ENCODE data around the gene GSTP1. TPM values are rescaled to one million over a fixed set of nuclear protein-coding genes. Genes with fewer than 3 reads are reported as not detected.

The GSTP1 gene
- total and polyA plus RNA-seq, 2 donors from 2014 or later = 800 to 1,687 TPM

DNA sequence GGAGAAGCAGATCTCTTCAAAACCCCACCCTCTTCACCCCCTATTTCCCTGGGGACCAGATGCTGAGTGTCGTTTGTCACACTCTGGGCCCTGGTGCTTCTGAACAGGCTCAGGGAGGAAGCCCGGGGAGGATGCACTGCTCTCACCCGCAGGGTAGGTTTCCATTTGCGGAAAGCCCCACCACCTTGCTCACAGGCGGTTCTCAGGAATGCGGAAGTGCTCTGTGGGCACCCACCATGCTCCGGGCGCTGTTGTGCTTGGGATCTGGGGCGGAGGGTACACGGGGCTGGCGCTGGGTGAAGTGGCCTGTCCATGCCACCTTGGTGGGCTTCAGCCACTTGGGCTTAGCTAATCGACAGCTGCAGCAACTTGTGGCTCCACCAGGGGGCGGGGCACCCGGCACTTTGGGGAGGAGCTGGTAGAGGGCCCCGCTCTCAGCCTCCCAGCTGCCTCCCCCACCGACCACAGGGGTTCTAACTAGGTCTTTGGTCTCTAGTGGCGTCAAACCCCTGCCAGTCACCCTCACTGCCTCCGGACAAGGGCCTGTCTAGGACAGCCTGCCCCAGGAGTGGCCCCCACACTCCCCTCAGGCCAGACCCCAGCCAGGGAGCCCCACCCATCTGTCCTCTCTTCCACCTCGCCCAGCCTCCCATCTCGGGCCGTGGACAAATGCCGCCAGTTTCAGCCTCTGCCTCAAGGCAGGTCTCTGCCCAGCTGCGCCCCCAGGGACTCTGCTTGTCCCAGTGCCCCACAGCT, 30.5 kb downstream of the GSTP1 start:
- Histone ChIP-seq H3K27me3 (ENCODE audit: control insufficient read depth, insufficient read depth, low read length) (no peaks in the 10 kb centered on the region), H3K9ac (ENCODE audit: low read length in 3 of 3) (peak overlapping the region in 2 of 3 donors; percentile 58 to 71), H3K4me1 (ENCODE audit: control insufficient read depth in 2 of 3, insufficient read depth in 2 of 3, low read depth in 1 of 3, low read length in 3 of 3) (peaks cover 0 to 16% (median 0%) of the 10 kb centered on the region in 3 donors), H3K4me3 (ENCODE audit: low read length in 3 of 3) (peak overlapping the region in 1 of 3 donors; percentile 49), H3K9me3 (ENCODE audit: control insufficient read depth in 2 of 3, insufficient read depth in 1 of 3, low read length in 3 of 3) (no peaks in the 10 kb centered on the region), H3K27ac (ENCODE audit: low read depth in 2 of 2, low read length in 2 of 2) (peak overlapping the region; percentile 48 to 52), H3K36me3 (ENCODE audit: control insufficient read depth in 2 of 3, insufficient read depth in 3 of 3, low read length in 3 of 3) (peaks cover 0 to 14% (median 11%) of the 10 kb centered on the region in 3 donors)
- DNase-seq = peak; percentile 67 to 90 (median 78)
- TF ChIP-seq, protein P1, sequence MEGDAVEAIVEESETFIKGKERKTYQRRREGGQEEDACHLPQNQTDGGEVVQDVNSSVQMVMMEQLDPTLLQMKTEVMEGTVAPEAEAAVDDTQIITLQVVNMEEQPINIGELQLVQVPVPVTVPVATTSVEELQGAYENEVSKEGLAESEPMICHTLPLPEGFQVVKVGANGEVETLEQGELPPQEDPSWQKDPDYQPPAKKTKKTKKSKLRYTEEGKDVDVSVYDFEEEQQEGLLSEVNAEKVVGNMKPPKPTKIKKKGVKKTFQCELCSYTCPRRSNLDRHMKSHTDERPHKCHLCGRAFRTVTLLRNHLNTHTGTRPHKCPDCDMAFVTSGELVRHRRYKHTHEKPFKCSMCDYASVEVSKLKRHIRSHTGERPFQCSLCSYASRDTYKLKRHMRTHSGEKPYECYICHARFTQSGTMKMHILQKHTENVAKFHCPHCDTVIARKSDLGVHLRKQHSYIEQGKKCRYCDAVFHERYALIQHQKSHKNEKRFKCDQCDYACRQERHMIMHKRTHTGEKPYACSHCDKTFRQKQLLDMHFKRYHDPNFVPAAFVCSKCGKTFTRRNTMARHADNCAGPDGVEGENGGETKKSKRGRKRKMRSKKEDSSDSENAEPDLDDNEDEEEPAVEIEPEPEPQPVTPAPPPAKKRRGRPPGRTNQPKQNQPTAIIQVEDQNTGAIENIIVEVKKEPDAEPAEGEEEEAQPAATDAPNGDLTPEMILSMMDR (IDR thresholded peaks at IDR 0.05; ENCODE audit: borderline replicate concordance, extremely low read depth, insufficient read depth) = peak; percentile 26
- no peak for FAIRE-seq
- intact Hi-C loops (cut with DNase I) = no loop called here

DNA sequence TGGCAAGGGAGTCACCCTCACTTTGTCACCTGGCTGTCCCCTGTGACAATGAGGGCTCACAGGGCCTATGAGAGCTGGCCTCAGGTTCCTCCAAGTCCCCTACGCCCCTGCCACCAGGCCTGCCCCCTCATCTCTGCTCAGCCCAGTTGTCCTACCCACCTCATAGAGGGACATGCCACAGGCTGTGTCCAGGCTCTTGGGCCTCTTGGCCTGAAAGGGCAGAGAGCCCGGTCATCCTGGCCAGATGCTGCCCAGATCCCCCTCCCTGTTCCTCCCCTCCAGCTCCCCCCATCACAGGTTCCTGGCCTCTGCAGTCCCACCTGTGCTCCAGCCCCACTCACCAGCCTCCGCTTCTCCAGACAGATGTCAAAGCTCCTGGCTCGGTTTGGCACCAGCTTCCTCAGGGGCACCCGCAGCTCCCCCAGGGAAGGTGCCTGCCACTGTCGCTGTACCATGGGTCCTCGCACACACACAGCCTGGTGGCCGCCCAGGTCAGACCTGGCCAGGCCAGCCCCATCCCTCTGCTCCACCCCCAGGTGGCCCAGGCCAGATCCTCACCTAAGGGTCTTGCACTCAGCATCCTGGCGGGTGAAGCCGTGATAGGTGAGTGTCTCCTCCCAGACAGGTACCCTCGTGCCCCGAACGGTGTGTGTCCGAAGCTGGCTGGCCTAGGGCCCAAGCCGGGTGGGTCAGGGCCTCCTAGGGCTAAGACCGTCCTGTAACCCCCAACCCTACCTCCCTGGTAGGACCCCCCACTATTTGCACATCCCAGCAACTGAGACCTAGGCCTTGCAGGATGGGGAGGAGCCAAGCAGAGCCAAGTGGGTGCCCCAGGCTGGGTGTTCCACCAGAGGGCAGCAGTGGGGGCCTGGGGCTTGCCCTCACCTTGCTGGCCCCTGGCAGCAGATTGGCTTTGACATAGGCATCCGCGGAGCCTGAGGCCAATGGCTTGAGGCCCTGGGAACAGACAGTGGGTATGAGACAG, 31.4 kb downstream of the GSTP1 start:
- peak overlapping the region in 1 of 3 donors; percentile 71 for H3K9ac ChIP-seq (ENCODE audit: low read length in 3 of 3)
- DNase-seq (peak in 4 of 5 donors; percentile 12 to 75 (median 54)), FAIRE-seq (no peak)
- no peaks in the 10 kb centered on the region for H3K9me3 ChIP-seq (ENCODE audit: control insufficient read depth in 2 of 3, insufficient read depth in 1 of 3, low read length in 3 of 3)
- peaks cover 0 to 16% (median 0%) of the 10 kb centered on the region in 3 donors for H3K4me1 ChIP-seq (ENCODE audit: control insufficient read depth in 2 of 3, insufficient read depth in 2 of 3, low read depth in 1 of 3, low read length in 3 of 3)
- no peak overlapping the region for H3K4me3 ChIP-seq (ENCODE audit: low read length in 3 of 3)
- no peak overlapping the region for H3K27ac ChIP-seq (ENCODE audit: low read depth in 2 of 2, low read length in 2 of 2)
- intact Hi-C loops (cut with DNase I) = no loop called here
- TF ChIP-seq, protein P1 (IDR thresholded peaks at IDR 0.05; ENCODE audit: borderline replicate concordance, extremely low read depth, insufficient read depth) = peak; percentile 31
- peaks cover 0 to 10% (median 7%) of the 10 kb centered on the region in 3 donors for H3K36me3 ChIP-seq (ENCODE audit: control insufficient read depth in 2 of 3, insufficient read depth in 3 of 3, low read length in 3 of 3)
- no peaks in the 10 kb centered on the region for H3K27me3 ChIP-seq (ENCODE audit: control insufficient read depth, insufficient read depth, low read length)

DNA sequence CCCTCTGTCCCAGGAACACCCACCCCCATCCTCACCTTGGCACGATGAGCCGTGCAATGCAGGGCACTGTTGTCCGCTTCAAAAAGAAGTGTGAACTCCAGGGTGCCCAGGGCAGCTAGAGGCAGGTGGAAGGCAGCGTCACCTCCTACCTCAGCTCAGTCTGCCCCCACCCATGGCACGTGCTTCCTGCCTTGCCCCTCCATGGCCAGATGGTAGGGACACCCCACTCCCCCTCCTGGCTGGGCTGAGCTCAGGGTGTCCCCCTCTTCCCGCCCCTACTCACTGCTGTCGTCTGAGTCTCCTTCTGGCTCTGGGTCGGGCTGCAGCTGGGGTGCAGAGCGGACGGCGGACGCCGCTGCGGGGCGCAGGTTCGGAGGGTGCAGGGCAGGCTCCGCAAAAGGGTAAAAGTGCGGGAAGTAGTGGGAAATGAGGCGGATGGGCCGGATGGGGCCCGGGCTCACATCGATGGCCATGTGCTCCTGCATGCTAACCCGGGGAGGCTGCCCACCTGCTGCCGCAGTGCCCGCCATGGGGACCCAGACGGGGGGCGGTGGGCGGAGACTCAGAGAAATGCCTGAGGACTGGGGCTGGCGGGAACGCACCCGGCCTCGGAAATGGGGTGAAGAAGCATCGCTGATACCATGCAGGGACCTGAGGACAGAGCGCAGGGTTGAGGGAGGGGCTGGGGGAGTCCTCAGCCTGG, 32.3 kb downstream of the GSTP1 start:
- Histone ChIP-seq H3K9me3 (ENCODE audit: control insufficient read depth in 2 of 3, insufficient read depth in 1 of 3, low read length in 3 of 3) (no peaks in the 10 kb centered on the region), H3K4me3 (ENCODE audit: low read length in 3 of 3) (no peak overlapping the region), H3K4me1 (ENCODE audit: control insufficient read depth in 2 of 3, insufficient read depth in 2 of 3, low read depth in 1 of 3, low read length in 3 of 3) (peaks cover 0 to 16% (median 0%) of the 10 kb centered on the region in 3 donors), H3K9ac (ENCODE audit: low read length in 3 of 3) (no peak overlapping the region), H3K36me3 (ENCODE audit: control insufficient read depth in 2 of 3, insufficient read depth in 3 of 3, low read length in 3 of 3) (peaks cover 0 to 3% (median 1%) of the 10 kb centered on the region in 3 donors), H3K27ac (ENCODE audit: low read depth in 2 of 2, low read length in 2 of 2) (no peak overlapping the region), H3K27me3 (ENCODE audit: control insufficient read depth, insufficient read depth, low read length) (no peaks in the 10 kb centered on the region)
- TF ChIP-seq, protein P1 (IDR thresholded peaks at IDR 0.05; ENCODE audit: borderline replicate concordance, extremely low read depth, insufficient read depth) = no peak
- intact Hi-C loops (cut with DNase I) = no loop called here
- DNase-seq = no peak
- FAIRE-seq = no peak
